PC-3 (cell line): ENCODE results near the gene PLXDC1.

Experiments
- CTCF ChIP-seq: fragments of 300-600 bp; sonication (generic); conservative IDR thresholded peaks from 2 replicates; pipeline ENCODE4 v1.5.1; 2017; ENCODE audit warnings: antibody characterized with exemption, low read depth, mild to moderate bottlenecking, low read length
- EZH2 ChIP-seq: fragments of 300-600 bp; sonication (generic); IDR thresholded peaks from one replicate; pipeline ENCODE4 v1.6.1; 2017; ENCODE audit warnings: antibody characterized with exemption, mild to moderate bottlenecking, low read length; ENCODE audit not compliant: unreplicated experiment
- EZH2phosphoT487 ChIP-seq: fragments of 300-600 bp; sonication (generic); IDR thresholded peaks from 2 replicates; pipeline ENCODE4 v1.6.1; 2018; ENCODE audit warnings: mild to moderate bottlenecking, antibody characterized with exemption, low read length, borderline replicate concordance

- TF ChIP-seq CTCF (no peak), EZH2 (no peak), EZH2phosphoT487 (no peak)
Measured at GRCh38 chr17:39054111-39054645, 97.3 kb downstream of the PLXDC1 start.
